ENCODE measurements around the gene GANC. TPM values are rescaled to one million over a fixed set of nuclear protein-coding genes. Genes with fewer than 3 reads are reported as not detected.
A peak's percentile ranks its signal among the peaks of the same experiment; 100 is the strongest.
"Not testable (repeated sequence)": the region's sequence is repeated elsewhere in the genome, so short reads cannot be mapped to it uniquely, and the experiment has no call there.

GANC gene
- total RNA-seq, 6 donors from 2014 or later, result 67.3 to 295 (median 99.8) TPM

DNA sequence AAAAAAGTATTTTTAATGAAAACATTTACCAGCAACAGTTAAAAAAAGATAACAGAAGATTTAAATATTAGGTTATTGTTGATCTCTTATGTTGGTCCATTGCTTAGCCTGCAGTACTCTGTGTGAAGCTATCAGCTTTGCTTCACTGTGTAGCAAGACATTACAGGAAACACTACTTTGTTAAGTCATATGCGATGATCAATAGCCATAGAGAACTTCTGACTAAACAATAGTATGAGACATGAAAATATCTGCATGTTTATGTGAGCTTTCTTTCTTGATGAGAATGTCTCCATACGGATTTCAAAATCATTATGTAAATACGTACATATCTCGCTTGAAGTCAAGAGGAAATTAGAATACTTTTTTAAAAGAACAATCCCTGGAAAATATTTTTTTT lies 59.3 kb downstream of the GANC start:
- DNase-seq, result no peak
- H3K4me3 ChIP-seq, result no peak overlapping the region
- TF ChIP-seq POLR2A (IDR thresholded peaks at IDR 0.05) (no peak), EP300 (IDR thresholded peaks at IDR 0.05) (no peak), POLR2AphosphoS5 (IDR thresholded peaks at IDR 0.05) (no peak)
- TF ChIP-seq, protein P1, sequence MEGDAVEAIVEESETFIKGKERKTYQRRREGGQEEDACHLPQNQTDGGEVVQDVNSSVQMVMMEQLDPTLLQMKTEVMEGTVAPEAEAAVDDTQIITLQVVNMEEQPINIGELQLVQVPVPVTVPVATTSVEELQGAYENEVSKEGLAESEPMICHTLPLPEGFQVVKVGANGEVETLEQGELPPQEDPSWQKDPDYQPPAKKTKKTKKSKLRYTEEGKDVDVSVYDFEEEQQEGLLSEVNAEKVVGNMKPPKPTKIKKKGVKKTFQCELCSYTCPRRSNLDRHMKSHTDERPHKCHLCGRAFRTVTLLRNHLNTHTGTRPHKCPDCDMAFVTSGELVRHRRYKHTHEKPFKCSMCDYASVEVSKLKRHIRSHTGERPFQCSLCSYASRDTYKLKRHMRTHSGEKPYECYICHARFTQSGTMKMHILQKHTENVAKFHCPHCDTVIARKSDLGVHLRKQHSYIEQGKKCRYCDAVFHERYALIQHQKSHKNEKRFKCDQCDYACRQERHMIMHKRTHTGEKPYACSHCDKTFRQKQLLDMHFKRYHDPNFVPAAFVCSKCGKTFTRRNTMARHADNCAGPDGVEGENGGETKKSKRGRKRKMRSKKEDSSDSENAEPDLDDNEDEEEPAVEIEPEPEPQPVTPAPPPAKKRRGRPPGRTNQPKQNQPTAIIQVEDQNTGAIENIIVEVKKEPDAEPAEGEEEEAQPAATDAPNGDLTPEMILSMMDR (IDR thresholded peaks at IDR 0.05), result no peak
- H3K27me3 ChIP-seq, result no peaks in the 10 kb centered on the region
- no peak for ATAC-seq (ENCODE audit: low FRiP score in 2 of 2)
- peaks cover 0 to 10% (median 4%) of the 10 kb centered on the region in 4 donors for H3K9me3 ChIP-seq
- H3K36me3 ChIP-seq, result peaks cover under 1 to 25% (median 11%) of the 10 kb centered on the region in 4 donors
- no peaks in the 10 kb centered on the region for H3K4me1 ChIP-seq
- H3K27ac ChIP-seq, result no peak overlapping the region
- 75 to 84% methylated on average over 4 of the region's 4 CpGs for WGBS, 2 donors

GRCh38 chr15:42335074-42335473 lies 62.1 kb downstream of the GANC start:
- WGBS, 2 donors, result 98% methylated on average over 2 of the region's 2 CpGs
- Histone ChIP-seq H3K27me3 (no peaks in the 10 kb centered on the region), H3K9me3 (peaks cover 0 to 10% (median 4%) of the 10 kb centered on the region in 4 donors), H3K27ac (no peak overlapping the region), H3K4me3 (no peak overlapping the region), H3K4me1 (no peaks in the 10 kb centered on the region), H3K36me3 (peaks cover 0 to 19% (median 10%) of the 10 kb centered on the region in 4 donors)
- no peak for TF ChIP-seq EP300 (IDR thresholded peaks at IDR 0.05)
- TF ChIP-seq, protein P1 (IDR thresholded peaks at IDR 0.05), result no peak
- TF ChIP-seq POLR2A (IDR thresholded peaks at IDR 0.05), result no peak
- no peak for TF ChIP-seq POLR2AphosphoS5 (IDR thresholded peaks at IDR 0.05)
- DNase-seq, result no peak
- ATAC-seq (ENCODE audit: low FRiP score in 2 of 2), result no peak

- H3K4me3 ChIP-seq; H3K9me3 ChIP-seq; H3K4me1 ChIP-seq; DNase-seq; ATAC-seq (ENCODE audit: low FRiP score in 2 of 2); H3K27ac ChIP-seq; H3K36me3 ChIP-seq; H3K27me3 ChIP-seq: not testable (repeated sequence)
- WGBS, 2 donors, result 96 to 97% methylated on average over 1 of the region's 1 CpG
Measured at GRCh38 chr15:42336650-42337049, 63.6 kb downstream of the GANC start.

DNA sequence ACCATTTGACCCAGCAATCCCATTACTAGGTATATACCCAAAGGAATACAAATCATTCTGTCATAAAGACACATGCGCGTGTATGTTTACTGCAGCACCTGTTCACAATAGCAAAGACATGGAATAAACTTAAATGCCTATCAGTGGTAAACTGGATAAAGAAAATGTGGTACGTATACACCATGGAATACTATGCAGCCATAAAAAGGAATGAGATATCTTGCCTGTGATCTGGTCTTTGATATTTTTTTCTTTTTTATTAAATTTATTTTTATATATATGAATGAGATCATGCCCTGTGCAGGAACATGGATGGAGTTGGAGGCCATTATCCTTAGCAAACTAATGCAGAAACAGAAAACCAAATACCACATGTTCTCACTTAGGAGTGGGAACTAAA lies 64.1 kb downstream of the GANC start:
- H3K27ac ChIP-seq; H3K36me3 ChIP-seq; H3K27me3 ChIP-seq; H3K4me1 ChIP-seq; ATAC-seq (ENCODE audit: low FRiP score in 2 of 2); DNase-seq; H3K9me3 ChIP-seq; H3K4me3 ChIP-seq: not testable (repeated sequence)
- WGBS, 2 donors, result 98 to 99% methylated on average over 3 of the region's 3 CpGs

GRCh38 chr15:42338500-42338899 lies 65.5 kb downstream of the GANC start:
- no peak overlapping the region for H3K27ac ChIP-seq
- no peak for TF ChIP-seq POLR2A (IDR thresholded peaks at IDR 0.05)
- TF ChIP-seq POLR2AphosphoS5 (IDR thresholded peaks at IDR 0.05), result no peak
- H3K9me3 ChIP-seq, result peaks cover 0 to 10% (median 4%) of the 10 kb centered on the region in 4 donors
- no peak for DNase-seq
- no peaks in the 10 kb centered on the region for H3K27me3 ChIP-seq
- 50 to 66% methylated on average over 2 of the region's 2 CpGs for WGBS, 2 donors
- H3K36me3 ChIP-seq, result peaks cover 7 to 14% (median 12%) of the 10 kb centered on the region in 4 donors
- no peak overlapping the region for H3K4me3 ChIP-seq
- H3K4me1 ChIP-seq, result no peaks in the 10 kb centered on the region
- no peak for ATAC-seq (ENCODE audit: low FRiP score in 2 of 2)

DNA sequence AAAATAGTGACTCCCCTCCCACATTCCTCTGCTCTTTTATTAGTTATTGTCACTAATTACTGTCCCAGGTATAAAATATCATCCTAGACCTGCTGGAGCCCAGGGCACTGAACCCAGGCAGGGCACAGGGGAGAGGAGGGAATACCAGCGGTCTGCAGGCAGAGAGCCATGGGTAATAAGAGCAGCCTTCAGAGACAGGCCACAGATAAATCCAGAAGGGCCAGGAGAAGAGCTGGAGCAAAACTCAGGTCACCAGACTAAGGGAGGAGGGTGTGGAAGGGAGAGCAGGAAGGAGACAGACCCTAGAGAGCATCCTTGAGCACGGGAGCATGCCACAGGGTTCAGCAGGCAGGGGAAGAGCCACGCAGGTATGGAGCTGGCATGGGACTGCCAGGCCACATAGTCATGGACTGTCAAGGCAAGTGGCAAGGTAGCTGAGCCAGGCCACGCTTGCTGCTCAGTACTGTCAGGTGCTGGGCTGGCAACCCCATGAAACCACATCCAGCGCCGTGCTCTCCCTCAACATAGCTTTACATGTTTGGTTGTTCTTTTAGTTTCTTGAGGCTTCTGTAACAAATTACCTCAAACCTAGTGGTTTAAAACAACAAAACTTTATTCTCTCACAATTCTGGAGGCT lies 70.7 kb downstream of the GANC start:
- H3K9me3 ChIP-seq, result no peaks in the 10 kb centered on the region
- 94 to 97% methylated on average over 6 of the region's 6 CpGs for WGBS, 2 donors
- no peaks in the 10 kb centered on the region for H3K27me3 ChIP-seq
- H3K36me3 ChIP-seq, result peaks cover 23 to 40% (median 32%) of the 10 kb centered on the region in 4 donors
- DNase-seq, result no peak
- no peak for TF ChIP-seq EP300 (IDR thresholded peaks at IDR 0.05)
- TF ChIP-seq, protein P1 (IDR thresholded peaks at IDR 0.05), result no peak
- no peak for TF ChIP-seq POLR2A (IDR thresholded peaks at IDR 0.05)
- no peak for TF ChIP-seq POLR2AphosphoS5 (IDR thresholded peaks at IDR 0.05)
- no peaks in the 10 kb centered on the region for H3K4me1 ChIP-seq
- no peak overlapping the region for H3K4me3 ChIP-seq
- ATAC-seq (ENCODE audit: low FRiP score in 2 of 2), result peak in 1 of 2 donors; percentile 46
- H3K27ac ChIP-seq, result no peak overlapping the region

All from upper lobe of left lung (tissue), 6 donors.